Measurements from ENCODE around the gene FRMD4A. TPM values are rescaled to one million over a fixed set of nuclear protein-coding genes. Genes with fewer than 3 reads are reported as not detected.

Gene FRMD4A
- total and polyA plus RNA-seq, 2 of the 4 experiments (the other 2 are of a cell fraction): 30.3 to 68.8 TPM

DNA sequence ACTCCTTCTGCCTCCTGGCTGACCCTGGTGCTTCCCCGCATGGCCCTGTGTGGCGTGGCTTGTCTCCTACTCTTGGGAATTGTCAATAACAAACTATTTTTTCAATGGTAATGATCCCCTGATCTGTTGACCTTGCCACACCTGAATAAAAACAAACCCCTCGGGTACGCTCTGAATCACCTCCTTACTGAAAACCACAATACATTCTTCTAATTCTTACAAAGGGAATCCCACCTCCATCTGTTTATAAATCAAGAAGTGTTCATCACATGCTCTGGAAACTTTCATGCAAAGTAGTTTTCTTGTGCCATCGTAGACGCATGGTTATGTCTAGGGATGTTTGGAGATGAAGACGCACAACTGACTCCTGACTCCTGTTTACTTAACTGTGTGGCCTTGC lies 245.8 kb downstream of the FRMD4A start:
- 0 out of 4 replicates have a peak overlapping the region, but pooled peaks of 1 of the 2 experiments have one; percentile 2 for H4K8ac ChIP-seq (ENCODE audit: low read depth in 2 of 2, low read length in 2 of 2)
- ChIA-PET CTCF (no interaction called here), POLR2A (ENCODE audit: unreplicated experiment) (no interaction called here)
- peak overlapping the region; percentile 68 for H3K4ac ChIP-seq (ENCODE audit: low read depth, low read length)
- peaks cover 16% of the 10 kb centered on the region for H3K4me1 ChIP-seq (ENCODE audit: control insufficient read depth, insufficient read depth, low read length)
- peak overlapping the region; percentile 11; the same call in 1 of the 2 replicates for H3K18ac ChIP-seq (ENCODE audit: low read depth, low read length)
- H2BK15ac ChIP-seq (ENCODE audit: low read depth, low read length): peak overlapping the region; percentile 6; the same call in 2 of the 3 replicates
- H3K4me3 ChIP-seq (ENCODE audit: insufficient read depth, low read depth, low read length): no peak overlapping the region
- peak overlapping the region; percentile 25; the same call in 1 of the 2 replicates for H2BK120ac ChIP-seq (ENCODE audit: low read depth, low read length)
- 42% methylated on average over 3 of the region's 7 CpGs; no CpG with 5 or more reads in 1 of the 2 experiments for WGBS, 2 experiments (ENCODE audit: extremely low coverage in 2 of 2, insufficient read length in 1 of 2)
- TF ChIP-seq BHLHE40 (IDR thresholded peaks at IDR 0.05; ENCODE audit: low read depth, low read length) (peak; percentile 23; the same call in 1 of the 2 replicates), POLR2A (IDR thresholded peaks at IDR 0.05; ENCODE audit: low read depth, low read length) (no peak)
- peak; percentile 24 for ATAC-seq (ENCODE audit: low read depth)
- no peak overlapping the region for H3K56ac ChIP-seq (ENCODE audit: extremely low read depth, insufficient read depth, low read length)
- H2BK5ac ChIP-seq (ENCODE audit: low read depth, low read length, poor library complexity, severe bottlenecking): no peak overlapping the region
- H3K14ac ChIP-seq (replicated peaks; ENCODE audit: low read depth, low read length): peak overlapping the region; percentile 81
- peak overlapping the region; percentile 61 for H2AK5ac ChIP-seq (ENCODE audit: low read depth, low read length)
- no peak overlapping the region for H3K27ac ChIP-seq (ENCODE audit: insufficient read depth, low read length)
- intact Hi-C loops (cut with micrococcal nuclease) (loop anchor here (5.0 kb wide), 1 partner anchor 283 kb away; no protein-coding TSS in a partner anchor), dilution Hi-C loops (cut with HindIII; ENCODE audit: low sequenced_read_pairs, unreplicated experiment) (no loop called here), in situ Hi-C loops (cut with MboI; ENCODE audit: low sequenced_read_pairs) (loop anchor here (25.0 kb wide), 1 partner anchor 423 kb away; no protein-coding TSS in a partner anchor)
- peaks cover 14% of the 10 kb centered on the region for H3K9me1 ChIP-seq (ENCODE audit: insufficient read depth, low read length)
- peak; percentile 52 for DNase-seq
- no peaks in the 10 kb centered on the region for H3K36me3 ChIP-seq (ENCODE audit: control insufficient read depth, insufficient read depth, low read length)
- H4K91ac ChIP-seq (ENCODE audit: insufficient read depth, low read depth, low read length): no peak overlapping the region
- H4K5ac ChIP-seq (ENCODE audit: low read depth, low read length): peak overlapping the region; percentile 9; the same call in 1 of the 2 replicates
- H4K20me1 ChIP-seq (ENCODE audit: insufficient read depth, low read length): no peaks in the 10 kb centered on the region
- H3K79me1 ChIP-seq (ENCODE audit: low read depth in 1 of 2, low read length in 2 of 2): 0 out of 4 replicates have a peak, but pooled peaks cover 0 to 2% of the 10 kb centered on the region in 2 experiments
- H3K9ac ChIP-seq (ENCODE audit: low read depth, low read length): no peak overlapping the region
- no peak overlapping the region for H2AFZ ChIP-seq (replicated peaks; ENCODE audit: low read length, poor library complexity)
- H3K4me2 ChIP-seq (ENCODE audit: low read depth, low read length): no peak overlapping the region
- no TSS peak for BruUV-seq (replicated peaks)
- no peaks in the 10 kb centered on the region for H3K9me3 ChIP-seq (ENCODE audit: control insufficient read depth, insufficient read depth, low read length)
- peak overlapping the region; percentile 62; the same call in 1 of the 2 replicates for H3K23ac ChIP-seq (ENCODE audit: low read depth, low read length)
- H2BK20ac ChIP-seq (ENCODE audit: low read depth, low read length): peak overlapping the region; percentile 33
- H3K27me3 ChIP-seq (ENCODE audit: control insufficient read depth, insufficient read depth, low read length): peaks cover 3% of the 10 kb centered on the region; the same call in 1 of the 2 replicates
- H2AK9ac ChIP-seq (replicated peaks; ENCODE audit: low read depth, low read length, poor library complexity): peak overlapping the region; percentile 67

Measured in IMR-90 (cell line).